Suprapubic skin (tissue), 4 donors: ENCODE measurements around the gene CEP72. TPM values are rescaled to one million over a fixed set of nuclear protein-coding genes. Genes with fewer than 3 reads are reported as not detected.

Experiments
- DNase-seq, 2 donors: peaks; one replicate each; pipeline ENCODE4 v3.0.0-alpha.2; 2019; ENCODE audit warnings: low spot score in 2 of 2
- H3K27ac ChIP-seq: fragments of 200-600 bp; sonication (generic); one replicate; pipeline ENCODE4 v1.5.1; 2019
- H3K27me3 ChIP-seq: fragments of 200-600 bp; sonication (generic); one replicate; pipeline ENCODE4 v1.5.1; 2019
- H3K36me3 ChIP-seq: fragments of 200-600 bp; sonication (generic); one replicate; pipeline ENCODE4 v1.5.1; 2019
- H3K4me1 ChIP-seq: fragments of 200-600 bp; sonication (generic); one replicate; pipeline ENCODE4 v1.5.1; 2019
- H3K4me3 ChIP-seq: fragments of 200-600 bp; sonication (generic); one replicate; pipeline ENCODE4 v1.5.1; 2019; ENCODE audit warnings: mild to moderate bottlenecking
- H3K9me3 ChIP-seq: fragments of 200-600 bp; sonication (generic); one replicate; pipeline ENCODE4 v1.5.1; 2019
- EP300 ChIP-seq: sonication (generic); formaldehyde crosslinking; IDR thresholded peaks from one replicate; pipeline ENCODE4 v1.6.1; 2017; ENCODE audit warnings: antibody characterized with exemption
- POLR2A ChIP-seq, 2 donors: fragments of 450-650 bp; IDR thresholded peaks; one replicate each; pipeline ENCODE4 v1.6.1; 2017; ENCODE audit warnings: antibody characterized with exemption in 2 of 2, mild to moderate bottlenecking in 2 of 2, moderate library complexity in 2 of 2
- POLR2AphosphoS5 ChIP-seq, 3 donors: sonication (generic); formaldehyde crosslinking; IDR thresholded peaks; one replicate each; pipeline ENCODE4 v1.6.1; 2017; ENCODE audit warnings: antibody characterized with exemption in 3 of 3
- WGBS: methylation state at CpG from one replicate; pipeline ENCODE4 v1.1.5; 2018; 5-methylcytosine and 5-hydroxymethylcytosine counted together
- total RNA-seq, 4 donors: library from RNA; depleted of rRNA; stranded (reverse); fragments of >200 nt; gene quantifications; one replicate each; pipeline ENCODE4 v1.1.0, GENCODE V29; 2016
- TF ChIP-seq, protein P1 (sequence below), 2 donors: fragments of 200-600 bp in 1 of 2; fragments of 450-650 bp in 1 of 2; sonication (generic) in 1 of 2; IDR thresholded peaks; one replicate each; pipeline ENCODE4 v1.5.1; 2016 to 2019; ENCODE audit warnings: antibody characterized with exemption in 2 of 2, mild to moderate bottlenecking in 1 of 2, moderate library complexity in 1 of 2

CEP72 gene
- total RNA-seq, 4 donors from 2014 or later: 8.3 to 13.6 (median 10.9) TPM

- Histone ChIP-seq H3K9me3 (no peaks in the 10 kb centered on the region), H3K27me3 (no peaks in the 10 kb centered on the region), H3K4me1 (no peaks in the 10 kb centered on the region), H3K27ac (no peak overlapping the region), H3K4me3 (no peak overlapping the region), H3K36me3 (peaks cover 89% of the 10 kb centered on the region)
- TF ChIP-seq POLR2A (IDR thresholded peaks at IDR 0.05) (no peak), EP300 (no peak), POLR2AphosphoS5 (IDR thresholded peaks at IDR 0.05) (no peak)
- TF ChIP-seq, protein P1, sequence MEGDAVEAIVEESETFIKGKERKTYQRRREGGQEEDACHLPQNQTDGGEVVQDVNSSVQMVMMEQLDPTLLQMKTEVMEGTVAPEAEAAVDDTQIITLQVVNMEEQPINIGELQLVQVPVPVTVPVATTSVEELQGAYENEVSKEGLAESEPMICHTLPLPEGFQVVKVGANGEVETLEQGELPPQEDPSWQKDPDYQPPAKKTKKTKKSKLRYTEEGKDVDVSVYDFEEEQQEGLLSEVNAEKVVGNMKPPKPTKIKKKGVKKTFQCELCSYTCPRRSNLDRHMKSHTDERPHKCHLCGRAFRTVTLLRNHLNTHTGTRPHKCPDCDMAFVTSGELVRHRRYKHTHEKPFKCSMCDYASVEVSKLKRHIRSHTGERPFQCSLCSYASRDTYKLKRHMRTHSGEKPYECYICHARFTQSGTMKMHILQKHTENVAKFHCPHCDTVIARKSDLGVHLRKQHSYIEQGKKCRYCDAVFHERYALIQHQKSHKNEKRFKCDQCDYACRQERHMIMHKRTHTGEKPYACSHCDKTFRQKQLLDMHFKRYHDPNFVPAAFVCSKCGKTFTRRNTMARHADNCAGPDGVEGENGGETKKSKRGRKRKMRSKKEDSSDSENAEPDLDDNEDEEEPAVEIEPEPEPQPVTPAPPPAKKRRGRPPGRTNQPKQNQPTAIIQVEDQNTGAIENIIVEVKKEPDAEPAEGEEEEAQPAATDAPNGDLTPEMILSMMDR (IDR thresholded peaks at IDR 0.05): no peak
- 89% methylated on average over 8 of the region's 29 CpGs for WGBS
- DNase-seq: peak; percentile 41 to 72
These were observed 26.5 kb downstream of the CEP72 start for GRCh38 chr5:638501-639252.

- no peak overlapping the region for H3K4me3 ChIP-seq
- H3K27ac ChIP-seq: no peak overlapping the region
- TF ChIP-seq EP300 (no peak), POLR2A (IDR thresholded peaks at IDR 0.05) (no peak), POLR2AphosphoS5 (IDR thresholded peaks at IDR 0.05) (no peak)
- TF ChIP-seq, protein P1 (IDR thresholded peaks at IDR 0.05): no peak
- H3K9me3 ChIP-seq: no peaks in the 10 kb centered on the region
- H3K27me3 ChIP-seq: no peaks in the 10 kb centered on the region
- H3K36me3 ChIP-seq: peaks cover 84% of the 10 kb centered on the region
- DNase-seq: peak; percentile 33 to 45
- WGBS: no CpG with 5 or more reads among the region's 9 CpGs
- H3K4me1 ChIP-seq: no peaks in the 10 kb centered on the region
These were observed 27.1 kb downstream of the CEP72 start for GRCh38 chr5:639253-639530.

DNA sequence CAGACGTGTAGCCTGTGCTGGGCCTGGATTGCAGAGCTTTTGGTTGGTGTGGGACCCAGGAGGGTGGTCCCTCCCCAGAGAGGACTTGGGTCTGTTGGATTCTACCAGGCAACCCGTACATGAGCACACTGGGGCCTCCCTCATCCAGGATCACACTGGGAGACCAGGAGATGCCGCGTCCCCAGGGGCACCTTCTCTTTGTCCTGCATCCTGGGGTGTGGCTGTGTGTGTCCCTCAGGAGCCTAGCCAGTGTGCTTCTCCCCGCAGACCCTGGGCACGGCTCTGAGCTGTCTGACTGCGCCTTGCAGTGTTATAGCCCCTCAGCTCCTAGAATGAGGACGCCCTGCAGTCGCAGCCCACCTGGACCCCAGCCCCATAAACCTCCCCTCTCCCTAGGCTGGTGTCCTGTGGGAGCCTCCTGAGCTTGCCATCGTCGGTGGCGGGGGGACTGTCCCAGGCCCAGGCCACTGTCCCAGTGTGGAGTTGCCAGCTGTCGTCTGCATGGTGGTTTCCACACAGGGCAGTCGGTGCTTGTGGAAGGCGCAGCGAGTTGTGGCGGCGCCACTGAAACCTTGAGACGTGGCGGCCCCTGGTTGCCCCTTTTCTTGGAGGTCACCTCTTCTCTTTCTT lies 27.6 kb downstream of the CEP72 start:
- peak; percentile 48 to 75 for DNase-seq
- Histone ChIP-seq H3K9me3 (no peaks in the 10 kb centered on the region), H3K27ac (no peak overlapping the region), H3K27me3 (no peaks in the 10 kb centered on the region), H3K36me3 (peaks cover 84% of the 10 kb centered on the region), H3K4me1 (no peaks in the 10 kb centered on the region), H3K4me3 (no peak overlapping the region)
- 94% methylated on average over 15 of the region's 20 CpGs for WGBS
- TF ChIP-seq, protein P1 (IDR thresholded peaks at IDR 0.05): no peak
- TF ChIP-seq POLR2A (IDR thresholded peaks at IDR 0.05) (no peak), EP300 (no peak), POLR2AphosphoS5 (IDR thresholded peaks at IDR 0.05) (no peak)

- WGBS: 88% methylated on average over 18 of the region's 35 CpGs
- Histone ChIP-seq H3K9me3 (no peaks in the 10 kb centered on the region), H3K36me3 (peaks cover 80% of the 10 kb centered on the region), H3K27ac (no peak overlapping the region), H3K4me3 (no peak overlapping the region), H3K27me3 (no peaks in the 10 kb centered on the region), H3K4me1 (no peaks in the 10 kb centered on the region)
- no peak for TF ChIP-seq POLR2AphosphoS5 (IDR thresholded peaks at IDR 0.05)
- no peak for TF ChIP-seq EP300
- no peak for TF ChIP-seq POLR2A (IDR thresholded peaks at IDR 0.05)
- TF ChIP-seq, protein P1 (IDR thresholded peaks at IDR 0.05): no peak
- peak; percentile 53 to 68 for DNase-seq
These were observed 28.6 kb downstream of the CEP72 start for GRCh38 chr5:640461-641330.

DNA sequence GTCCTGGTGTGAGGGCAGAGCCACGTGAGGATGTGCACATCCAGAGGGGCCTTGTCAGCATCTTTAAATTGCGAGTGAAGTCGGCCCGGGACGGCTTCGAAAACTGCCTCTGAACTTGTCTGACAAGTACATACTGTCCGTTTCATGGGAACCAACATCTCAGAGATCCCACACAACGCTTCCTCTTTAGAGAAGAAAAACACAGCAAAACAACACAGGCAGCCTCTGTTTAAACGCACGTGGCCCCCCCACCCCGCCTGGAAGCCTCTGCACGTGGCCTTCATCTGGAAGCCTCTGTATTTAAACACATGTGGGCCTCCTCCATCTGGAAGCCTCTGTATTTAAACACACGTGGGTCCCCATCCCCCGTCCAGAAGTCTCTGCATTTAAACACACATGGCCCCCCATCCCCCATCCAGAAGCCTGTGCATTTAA lies 29.2 kb downstream of the CEP72 start:
- no peak overlapping the region for H3K4me3 ChIP-seq
- H3K36me3 ChIP-seq: peaks cover 73% of the 10 kb centered on the region
- H3K27me3 ChIP-seq: no peaks in the 10 kb centered on the region
- H3K4me1 ChIP-seq: no peaks in the 10 kb centered on the region
- no peak overlapping the region for H3K27ac ChIP-seq
- 78% methylated on average over 14 of the region's 14 CpGs for WGBS
- TF ChIP-seq, protein P1 (IDR thresholded peaks at IDR 0.05): no peak
- no peak for TF ChIP-seq POLR2A (IDR thresholded peaks at IDR 0.05)
- no peak for TF ChIP-seq POLR2AphosphoS5 (IDR thresholded peaks at IDR 0.05)
- no peak for TF ChIP-seq EP300
- DNase-seq: peak in 1 of 2 donors; percentile 63
- no peaks in the 10 kb centered on the region for H3K9me3 ChIP-seq
